NCI-H146 treated with DMSO at 0.1 percent for 48 hours (cell line): ENCODE data around the gene PGC.

Source experiments
- DNase-seq: peaks from one replicate; lab custom pipeline; 2025; ENCODE audit not compliant: unreplicated experiment; lab: John Stamatoyannopoulos, UW

Gene PGC

GRCh38 chr6:41717392-41717736 lies 29.8 kb downstream of the PGC start:
- DNase-seq, result no peak

GRCh38 chr6:41716516-41717391 lies 30.4 kb downstream of the PGC start:
- DNase-seq, result no peak

- DNase-seq, result no peak
Measured at GRCh38 chr6:41715795-41716515, 31.2 kb downstream of the PGC start.

- no peak for DNase-seq
Measured at GRCh38 chr6:41714556-41715273, 32.5 kb downstream of the PGC start.

GRCh38 chr6:41713650-41714291 lies 33.4 kb downstream of the PGC start:
- no peak for DNase-seq

GRCh38 chr6:41713159-41713649 lies 34.0 kb downstream of the PGC start:
- no peak for DNase-seq

- DNase-seq, result no peak
Measured at GRCh38 chr6:41712651-41713103, 34.5 kb downstream of the PGC start.

GRCh38 chr6:41711323-41712038 lies 35.7 kb downstream of the PGC start:
- no peak for DNase-seq

GRCh38 chr6:41709375-41709774 lies 37.8 kb downstream of the PGC start:
- DNase-seq, result no peak

GRCh38 chr6:41708856-41709255 lies 38.3 kb downstream of the PGC start:
- DNase-seq, result no peak

GRCh38 chr6:41707565-41708200 lies 39.5 kb downstream of the PGC start:
- DNase-seq, result no peak

GRCh38 chr6:41706876-41707564 lies 40.2 kb downstream of the PGC start:
- DNase-seq, result no peak

GRCh38 chr6:41705996-41706835 lies 41.0 kb downstream of the PGC start:
- no peak for DNase-seq

GRCh38 chr6:41705311-41705995 lies 41.7 kb downstream of the PGC start:
- DNase-seq, result no peak

GRCh38 chr6:41704656-41705310 lies 42.4 kb downstream of the PGC start:
- no peak for DNase-seq

GRCh38 chr6:41704028-41704427 lies 43.2 kb downstream of the PGC start:
- no peak for DNase-seq

GRCh38 chr6:41702771-41703494 lies 44.3 kb downstream of the PGC start:
- no peak for DNase-seq
